DMS114 treated with DMSO at 0.1 percent for 48 hours (cell line): Measurements from ENCODE around the gene RHOU.

Experiments
- DNase-seq: peaks from one replicate; lab custom pipeline; 2025; ENCODE audit not compliant: unreplicated experiment; lab: John Stamatoyannopoulos, UW

The RHOU gene

DNA sequence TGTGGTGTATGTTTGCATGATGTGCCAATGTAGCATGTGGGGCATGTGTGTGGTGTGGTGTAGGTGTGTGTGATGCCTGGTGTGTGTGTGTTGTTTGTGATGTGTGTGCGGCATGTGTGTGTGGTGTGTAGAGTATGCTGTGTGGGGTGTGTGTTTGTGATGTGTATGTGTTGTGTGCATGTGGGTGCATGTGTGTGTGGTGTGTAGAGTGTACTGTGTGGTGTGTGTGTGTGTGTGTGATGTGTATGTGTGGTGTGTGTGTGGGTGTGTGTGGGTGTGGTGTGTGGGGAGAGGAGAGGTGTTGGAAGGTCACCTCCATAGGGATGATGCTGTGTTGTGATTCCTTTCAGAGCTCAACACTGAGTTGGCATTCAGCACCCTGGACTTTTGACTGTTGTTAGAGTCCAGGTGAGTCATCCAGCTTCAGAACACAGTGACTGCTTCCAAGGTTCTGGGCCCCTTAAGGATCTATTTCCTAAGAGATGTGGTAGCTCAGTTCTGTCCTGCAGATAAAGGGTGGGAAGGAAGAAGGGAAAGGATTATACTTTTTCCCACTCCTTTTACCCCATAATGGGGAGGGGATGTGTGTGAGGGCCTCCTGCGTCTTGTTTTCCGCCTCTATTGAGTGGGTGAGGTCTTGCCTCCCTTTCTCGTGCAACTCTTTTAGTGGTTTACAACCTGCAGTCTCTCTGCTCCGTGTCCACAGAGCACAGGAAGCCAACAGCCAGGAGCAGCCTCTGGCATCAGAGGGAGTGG is 47.6 kb downstream of the RHOU start:
- DNase-seq: no peak

DNA sequence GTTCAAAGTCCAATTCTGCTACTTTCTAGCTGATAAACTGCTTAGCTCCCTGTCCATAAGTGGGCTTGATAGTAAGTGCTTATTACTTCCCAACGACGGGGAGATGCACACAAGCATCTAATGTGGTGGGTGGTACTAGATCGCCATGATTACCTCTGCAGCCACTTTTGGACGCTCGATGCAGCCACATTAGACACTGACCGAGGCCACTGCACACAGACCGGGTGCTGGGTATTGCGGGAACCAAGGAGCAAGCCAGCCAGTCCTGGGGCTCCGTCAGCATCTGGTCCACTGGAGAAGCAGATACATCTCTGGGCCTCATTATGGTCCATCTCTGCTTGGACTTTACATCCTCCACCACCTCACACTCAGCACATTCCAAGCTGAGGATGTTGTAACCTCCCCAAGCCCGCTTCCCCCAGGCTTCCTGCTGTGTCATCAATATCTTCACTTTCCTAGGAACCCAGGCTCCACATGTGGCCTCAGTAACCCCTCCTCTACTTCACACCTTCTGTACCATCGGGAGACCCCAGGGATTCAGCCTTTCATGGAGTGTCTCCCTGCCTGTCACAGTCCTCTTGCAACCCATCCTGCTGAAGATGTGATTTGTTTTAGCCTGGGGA is 48.2 kb downstream of the RHOU start:
- no peak for DNase-seq

DNA sequence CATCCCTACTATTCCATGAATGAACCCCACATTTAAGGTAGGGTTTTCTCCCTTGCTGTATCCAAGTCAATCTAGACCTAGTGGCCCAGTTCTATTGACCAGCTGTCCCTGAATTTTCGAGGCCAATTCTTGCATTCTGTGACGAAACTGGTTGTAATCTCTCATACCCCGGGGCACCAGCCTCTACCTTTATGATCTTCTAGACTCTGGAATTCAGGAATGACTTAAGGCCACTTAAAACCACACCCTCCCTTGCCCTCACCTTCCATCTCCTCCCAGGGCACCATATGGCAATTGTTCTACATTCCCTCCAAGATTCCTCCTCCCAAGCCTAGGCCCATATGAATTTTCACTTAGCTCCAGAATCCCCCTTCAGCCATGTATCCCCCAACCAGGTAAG is 48.9 kb downstream of the RHOU start:
- DNase-seq: no peak

DNA sequence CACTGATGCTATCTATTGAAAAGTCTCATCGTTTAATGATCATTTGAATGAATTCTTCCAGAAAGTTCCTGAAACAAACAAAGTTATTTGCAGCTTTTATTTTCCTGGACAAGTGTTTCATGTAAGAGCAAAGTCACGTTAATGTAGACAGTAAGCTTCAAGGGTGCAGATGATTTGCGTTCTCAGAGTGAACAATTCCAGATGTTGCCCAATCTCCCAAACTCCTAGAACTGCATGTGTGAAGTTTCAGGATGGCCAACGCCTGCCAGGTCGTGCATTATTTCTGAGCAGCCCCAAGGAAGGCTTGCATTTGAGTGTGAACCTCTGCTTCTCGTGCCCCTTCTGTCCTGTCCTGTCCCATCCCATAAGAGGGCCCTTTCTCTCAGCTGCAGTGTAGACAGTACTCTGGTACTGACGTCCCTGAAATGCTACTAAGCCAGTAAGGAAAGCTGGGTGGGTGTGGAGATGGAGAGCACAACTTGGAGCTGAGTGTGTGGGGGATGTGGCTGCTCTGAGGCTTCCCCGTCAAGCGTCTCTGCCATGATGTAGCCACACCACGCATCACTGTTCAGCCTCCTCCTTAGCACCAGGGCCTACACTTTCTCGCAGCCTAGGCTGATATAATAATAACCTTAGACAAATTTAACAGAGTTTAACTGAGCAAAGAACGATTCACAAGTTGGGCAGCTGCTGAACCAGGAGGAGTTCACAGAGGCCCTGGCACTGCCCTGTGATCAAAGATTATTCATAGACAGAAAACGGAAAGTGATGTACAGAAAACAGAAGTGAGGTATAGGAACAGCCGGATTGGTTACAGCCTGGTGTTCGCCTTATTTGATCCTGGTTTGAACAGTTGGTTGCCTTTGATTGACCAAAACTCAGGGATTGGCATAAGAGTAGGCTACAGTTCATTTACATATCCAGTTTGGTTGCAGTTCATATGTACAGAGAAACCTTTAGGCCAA is 50.4 kb downstream of the RHOU start:
- DNase-seq: no peak

DNA sequence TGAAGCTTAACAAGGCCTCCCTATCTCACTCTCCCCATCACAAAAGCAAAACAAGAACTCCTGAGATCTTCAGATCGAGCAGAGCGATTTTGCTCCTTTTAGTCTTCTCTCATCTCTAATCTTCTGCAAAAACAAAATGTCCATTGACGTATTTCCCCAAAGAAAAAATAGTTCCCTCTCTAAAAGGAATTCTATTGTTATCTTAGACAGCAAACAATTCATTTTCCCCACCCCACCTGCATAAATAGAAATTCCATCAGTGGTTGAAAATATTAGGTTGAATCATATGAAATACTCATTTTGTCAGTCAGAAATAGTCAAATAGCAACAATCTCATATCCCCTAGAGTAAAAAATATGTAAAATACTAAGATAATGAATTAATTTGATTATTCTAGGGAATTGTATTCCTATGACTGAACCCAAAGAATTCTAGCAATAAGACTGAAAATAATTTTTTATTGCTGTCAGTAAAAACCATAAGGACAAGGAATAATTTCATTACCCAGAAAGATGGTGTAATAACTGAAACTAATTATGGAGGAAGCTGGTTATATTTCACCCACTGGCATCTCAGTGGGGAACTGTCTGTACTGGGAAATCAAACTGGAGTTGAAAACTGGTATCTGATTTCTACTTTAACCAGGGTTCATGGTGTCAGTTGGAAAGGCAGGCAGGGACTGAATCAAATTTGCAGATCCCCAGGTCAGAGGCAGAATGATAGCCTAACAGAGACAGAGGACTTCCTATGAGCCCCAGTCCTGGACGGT is 51.3 kb downstream of the RHOU start:
- no peak for DNase-seq

DNA sequence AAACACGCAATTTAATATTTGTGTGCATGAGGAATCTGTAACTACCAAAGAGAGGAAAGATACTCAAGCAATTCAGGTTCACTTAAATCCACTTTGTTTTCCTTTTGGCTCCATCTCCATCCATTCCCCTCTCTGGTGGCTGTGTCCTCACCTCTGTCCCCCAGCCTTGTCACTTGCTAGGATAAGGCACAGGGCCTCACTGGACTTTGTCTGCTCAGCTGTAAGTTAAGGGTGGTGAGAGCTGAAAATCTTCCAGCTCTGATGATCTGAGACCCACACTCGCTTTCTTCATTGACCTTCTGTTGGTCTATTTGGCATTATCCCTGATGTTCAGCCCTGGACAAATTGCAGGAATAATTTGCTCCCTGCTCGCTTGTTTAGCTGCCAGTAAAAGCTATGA is 56.5 kb downstream of the RHOU start:
- no peak for DNase-seq

DNA sequence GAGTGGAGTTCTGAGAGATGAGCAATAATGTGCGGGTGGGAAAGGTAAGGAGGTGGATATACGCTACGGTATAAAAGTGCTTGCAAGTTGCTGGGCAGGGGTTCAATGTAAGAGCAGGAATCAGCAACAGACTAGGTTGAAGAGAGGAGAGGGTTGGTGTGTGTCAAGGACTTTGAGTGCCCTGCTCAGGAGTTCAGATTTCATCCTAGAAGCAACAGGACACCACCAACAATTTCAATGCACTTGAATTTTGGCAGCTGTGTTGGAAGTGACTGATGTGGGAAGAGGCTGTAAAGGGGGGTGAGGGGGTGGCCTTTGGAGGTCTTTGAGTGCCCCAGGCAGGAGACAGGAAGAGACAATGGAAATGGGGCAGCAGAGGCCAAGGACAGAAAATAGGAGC is 57.3 kb downstream of the RHOU start:
- no peak for DNase-seq

DNA sequence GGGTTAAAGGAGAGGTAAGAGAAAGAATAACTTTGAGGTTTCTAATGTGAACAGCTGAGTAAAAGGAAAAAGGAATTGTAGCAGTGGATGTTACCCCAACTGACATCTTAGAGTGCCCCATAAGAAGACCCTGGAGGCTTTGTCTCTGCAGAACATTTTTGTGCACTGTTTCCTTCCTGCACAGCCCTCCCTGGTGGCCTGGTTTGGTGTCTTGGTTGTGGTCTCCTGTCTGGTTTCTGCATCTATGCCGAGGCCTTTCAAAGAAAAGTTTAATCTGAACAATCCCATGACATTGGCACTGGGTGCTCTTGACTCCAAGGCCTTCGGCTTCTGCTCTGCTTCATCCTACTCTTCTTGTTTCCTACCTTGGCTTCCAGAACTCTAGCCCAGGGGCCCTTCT is 57.8 kb downstream of the RHOU start:
- DNase-seq: no peak

DNA sequence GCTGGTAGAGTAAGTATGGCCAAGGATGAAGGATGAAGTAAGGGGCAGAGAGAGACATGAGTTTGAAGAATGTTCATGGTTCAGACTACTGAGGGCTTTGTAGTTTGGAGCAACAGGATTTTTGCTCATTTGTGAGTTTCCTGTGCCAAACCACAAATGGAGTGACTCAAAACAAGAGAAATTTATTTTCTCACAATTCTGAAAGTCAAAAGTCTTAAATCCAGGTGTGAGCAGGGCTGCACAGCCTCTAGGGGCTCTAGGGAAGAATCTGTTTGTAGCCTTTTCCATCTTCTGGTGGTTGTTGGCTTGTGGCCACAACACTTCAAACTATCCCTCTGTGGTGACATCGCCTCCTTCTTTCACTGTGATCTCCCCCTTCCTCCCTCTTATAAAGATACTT is 58.9 kb downstream of the RHOU start:
- DNase-seq: no peak

DNA sequence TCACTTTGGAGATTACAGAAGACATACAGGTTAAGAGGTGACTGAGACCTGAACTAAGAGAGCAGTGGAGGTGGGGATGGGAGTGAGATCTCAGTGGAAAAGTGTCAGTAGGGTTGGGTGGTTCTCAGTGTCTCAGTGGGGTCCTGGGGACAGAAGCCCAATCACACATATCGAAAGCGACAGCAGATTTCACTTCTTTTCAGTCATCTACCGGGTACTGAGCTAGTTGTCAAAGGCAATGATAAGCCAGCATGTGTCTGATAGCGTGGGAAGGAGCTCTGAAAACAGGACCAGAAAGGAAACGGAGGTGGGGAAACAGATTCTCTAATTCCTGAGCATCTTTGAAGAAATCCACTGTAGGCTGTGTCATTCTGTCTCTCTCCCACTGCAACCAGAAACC is 59.5 kb downstream of the RHOU start:
- no peak for DNase-seq

DNA sequence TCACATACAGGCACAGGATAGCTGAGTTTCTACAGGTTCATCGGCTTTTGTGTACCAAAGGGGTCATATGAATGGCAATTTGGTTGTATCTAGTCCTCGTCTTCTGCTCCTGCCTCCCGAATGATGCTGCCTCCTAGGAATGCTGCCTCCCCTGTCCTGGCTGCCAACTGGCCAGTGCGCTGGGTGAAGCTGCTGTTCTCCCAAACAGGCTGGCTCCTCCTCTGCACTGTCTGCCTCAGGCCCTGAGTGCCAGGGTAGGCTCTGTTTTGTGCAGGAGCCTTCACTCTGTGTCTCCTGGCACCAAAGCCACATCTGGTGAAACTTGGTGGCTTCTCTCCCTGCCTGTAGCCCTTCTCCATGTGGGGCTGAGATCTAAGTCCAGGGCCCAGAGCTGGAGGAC is 60.3 kb downstream of the RHOU start:
- no peak for DNase-seq
